GM19025 (cell line): ENCODE results near the gene SCGB2A2.

Experiments used
- ATAC-seq: cut with Tn5 transposase; IDR thresholded peaks from one replicate; pipeline ENCODE4 v1.9.1; 2021; ENCODE audit warnings: mild to moderate bottlenecking, low read depth, moderate library complexity; ENCODE audit not compliant: unreplicated experiment

The SCGB2A2 gene

DNA sequence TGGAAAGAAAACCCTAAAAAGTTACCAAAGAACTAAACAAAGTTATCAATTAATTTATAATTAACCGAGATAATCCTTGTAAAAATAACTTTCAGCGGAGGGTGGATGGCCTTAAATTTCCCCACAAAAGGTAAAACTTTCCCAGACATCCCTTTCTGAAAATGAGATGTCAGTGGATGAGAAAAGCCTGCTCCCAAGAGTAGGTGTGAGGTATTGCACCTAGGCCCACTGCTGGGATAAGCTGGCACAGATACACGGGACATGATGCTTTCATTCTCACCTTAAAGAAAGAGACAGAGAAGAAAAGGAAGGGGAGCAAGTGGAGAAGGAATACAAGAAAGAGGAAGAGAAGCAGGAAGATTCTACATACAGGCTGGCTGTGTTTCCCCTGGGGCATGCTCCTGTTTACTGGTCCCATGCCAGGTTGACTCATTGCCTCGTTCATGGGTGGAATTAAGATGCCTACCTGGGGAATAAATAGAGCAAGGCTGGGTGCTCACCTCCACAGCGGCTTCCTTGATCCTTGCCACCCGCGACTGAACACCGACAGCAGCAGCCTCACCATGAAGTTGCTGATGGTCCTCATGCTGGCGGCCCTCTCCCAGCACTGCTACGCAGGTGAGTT lies at the start of gene SCGB2A2:
Gene SCGB2A2, plus strand, starts transcription at position 505 of the 625 bp plus-strand sequence. Its CDS starts 59 bp downstream, at position 564.
- no peak for ATAC-seq

DNA sequence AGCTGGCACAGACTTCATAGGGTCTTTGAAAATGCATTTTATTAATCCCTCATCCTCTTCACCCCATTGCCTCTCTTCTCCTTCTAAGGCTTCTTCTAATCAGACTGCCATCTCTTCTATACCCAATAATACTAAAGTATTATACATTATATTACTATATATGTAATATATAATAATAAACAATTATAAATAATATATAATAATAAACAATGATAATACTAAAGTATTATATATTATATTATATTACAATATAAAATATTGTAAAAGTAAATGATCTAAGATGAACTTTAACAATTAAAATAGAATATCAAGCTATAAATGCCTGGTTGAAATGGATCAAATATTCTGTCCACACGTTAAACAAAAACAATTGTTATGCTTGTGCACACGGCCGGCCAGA lies 48.5 kb upstream of the SCGB2A2 start:
- no peak for ATAC-seq

DNA sequence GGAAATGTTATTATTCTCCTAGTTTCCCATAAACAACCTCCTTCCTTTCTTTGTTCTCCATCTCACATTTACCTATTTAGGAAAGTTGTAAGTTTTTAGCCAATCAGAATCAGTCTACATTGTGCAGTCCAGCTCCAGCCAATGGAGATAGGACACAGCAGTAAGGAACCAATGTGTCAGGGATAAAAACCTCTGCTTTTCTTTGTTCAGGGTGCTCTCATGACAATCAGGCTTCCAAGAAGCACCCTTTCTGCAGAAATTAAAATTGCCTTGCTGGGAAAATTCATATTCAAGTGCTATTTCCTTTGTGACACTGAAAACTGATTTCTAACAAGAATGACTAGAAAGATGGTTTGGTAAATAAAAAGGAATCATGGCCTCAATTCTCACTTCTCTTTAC lies 46.9 kb upstream of the SCGB2A2 start:
- no peak for ATAC-seq

DNA sequence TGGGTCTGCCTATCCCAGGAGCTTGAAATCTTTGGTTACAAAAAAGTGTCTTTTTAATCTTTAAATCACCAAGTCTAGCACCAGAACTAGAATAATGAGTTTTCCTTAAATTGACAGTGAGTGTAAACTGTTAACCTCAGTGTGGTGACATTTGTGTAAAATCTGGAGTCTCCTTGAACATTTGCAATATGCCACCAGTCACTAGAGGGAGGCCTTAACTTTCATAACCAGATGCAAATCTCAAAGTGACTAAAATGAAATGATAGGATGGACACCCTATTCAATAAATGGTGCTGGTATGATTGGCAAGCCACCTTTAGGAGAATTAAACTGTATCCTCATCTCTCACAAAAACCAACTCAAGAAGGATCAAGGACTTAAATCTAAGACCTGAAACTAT lies 36.2 kb upstream of the SCGB2A2 start:
- no peak for ATAC-seq

DNA sequence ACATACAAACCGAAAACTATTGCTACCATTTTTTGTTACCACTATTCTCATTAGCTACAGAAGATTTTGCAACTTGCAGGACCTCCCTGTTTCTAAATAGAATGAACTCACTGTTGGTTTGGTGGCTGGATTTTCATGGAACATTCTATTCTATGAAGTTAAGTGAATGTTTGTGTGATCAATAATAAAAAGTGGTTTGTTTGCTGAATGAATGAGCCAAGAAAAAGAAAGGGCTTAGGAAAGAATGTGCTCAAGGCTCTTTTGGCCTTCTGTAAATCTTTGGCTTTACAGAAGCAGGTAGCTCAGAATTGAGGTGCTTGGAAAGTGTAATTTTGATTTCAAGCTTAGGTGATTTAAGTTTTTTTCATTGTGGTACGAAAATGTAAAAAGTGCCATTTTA lies 33.8 kb upstream of the SCGB2A2 start:
- ATAC-seq, result no peak

DNA sequence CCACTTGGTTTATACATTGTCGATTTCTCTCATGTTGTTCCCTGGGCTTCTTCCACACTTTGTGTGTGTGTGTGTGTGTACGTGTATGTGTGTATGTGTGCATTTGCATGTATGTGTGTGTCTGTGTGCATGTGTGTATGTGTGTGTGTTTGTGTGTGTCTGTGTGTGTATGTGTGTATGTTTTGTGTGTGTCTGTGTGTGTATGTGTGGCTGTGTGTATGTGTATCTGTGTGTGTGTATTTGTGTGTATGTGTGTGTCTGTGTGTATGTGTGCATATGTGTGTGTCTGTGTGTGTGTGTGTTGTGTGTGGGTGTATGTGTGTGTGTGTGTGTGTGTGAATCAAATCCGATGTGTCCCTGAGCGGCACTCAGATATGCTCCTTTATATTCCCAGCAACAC lies 32.5 kb upstream of the SCGB2A2 start:
- no peak for ATAC-seq

DNA sequence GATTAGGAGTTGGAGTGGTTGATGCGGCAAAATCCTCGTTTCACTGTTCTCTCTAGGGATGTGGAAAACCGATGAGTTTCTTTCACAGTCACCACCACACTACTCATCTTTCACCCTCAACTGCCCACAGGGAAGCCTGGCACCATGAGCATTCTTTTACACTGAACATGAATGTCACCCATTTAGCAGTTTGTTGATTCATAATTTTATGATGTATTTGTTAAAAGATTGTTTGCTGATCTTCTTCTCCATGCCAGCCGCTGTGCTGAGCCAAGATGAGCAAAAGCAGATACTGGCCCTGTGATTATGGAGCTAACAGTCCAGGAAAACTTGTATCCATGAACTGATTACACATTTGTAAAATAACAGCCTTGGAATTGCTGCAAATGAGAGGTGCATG lies 31.8 kb upstream of the SCGB2A2 start:
- ATAC-seq, result no peak

DNA sequence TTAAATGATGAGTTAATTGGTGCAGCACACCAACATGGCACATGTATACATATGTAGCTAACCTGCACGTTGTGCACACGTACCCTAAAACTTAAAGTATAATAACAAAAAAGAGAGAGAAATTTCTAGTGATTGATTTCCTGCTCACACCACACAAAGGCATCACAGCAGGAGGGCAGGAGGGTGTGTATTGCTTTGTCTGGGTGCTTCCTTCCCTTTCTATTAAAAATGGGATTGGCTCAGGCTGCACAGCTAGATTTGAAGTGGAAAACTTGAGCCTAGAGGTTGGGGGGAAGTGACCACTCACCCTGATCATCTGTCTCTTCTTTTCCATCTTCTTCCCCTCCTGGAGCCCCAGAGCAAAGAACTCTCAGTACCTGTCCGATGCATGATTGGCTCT lies 28.9 kb upstream of the SCGB2A2 start:
- ATAC-seq, result no peak

DNA sequence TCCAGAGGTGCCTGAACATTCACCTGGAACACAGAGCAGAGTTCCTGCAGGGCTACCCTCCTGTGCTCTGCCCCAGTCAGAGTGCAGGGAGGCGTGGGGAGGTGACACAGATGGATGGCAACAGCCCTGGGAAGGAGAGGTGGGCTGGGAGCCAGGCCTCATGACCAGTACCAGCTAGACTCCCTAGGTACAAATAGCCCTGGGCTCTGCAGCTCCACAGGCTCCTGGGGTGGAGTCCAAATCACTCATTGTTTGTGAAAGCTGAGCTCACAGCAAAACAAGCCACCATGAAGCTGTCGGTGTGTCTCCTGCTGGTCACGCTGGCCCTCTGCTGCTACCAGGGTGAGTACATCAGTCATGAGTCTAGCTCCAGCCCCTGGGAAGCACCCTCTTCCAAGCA lies 27.9 kb upstream of the SCGB2A2 start, which contains the start of gene SCGB1D2:
Gene SCGB1D2, plus strand, starts transcription at position 219 of the 400 bp plus-strand sequence. Its CDS starts 69 bp downstream, at position 288.
- no peak for ATAC-seq

DNA sequence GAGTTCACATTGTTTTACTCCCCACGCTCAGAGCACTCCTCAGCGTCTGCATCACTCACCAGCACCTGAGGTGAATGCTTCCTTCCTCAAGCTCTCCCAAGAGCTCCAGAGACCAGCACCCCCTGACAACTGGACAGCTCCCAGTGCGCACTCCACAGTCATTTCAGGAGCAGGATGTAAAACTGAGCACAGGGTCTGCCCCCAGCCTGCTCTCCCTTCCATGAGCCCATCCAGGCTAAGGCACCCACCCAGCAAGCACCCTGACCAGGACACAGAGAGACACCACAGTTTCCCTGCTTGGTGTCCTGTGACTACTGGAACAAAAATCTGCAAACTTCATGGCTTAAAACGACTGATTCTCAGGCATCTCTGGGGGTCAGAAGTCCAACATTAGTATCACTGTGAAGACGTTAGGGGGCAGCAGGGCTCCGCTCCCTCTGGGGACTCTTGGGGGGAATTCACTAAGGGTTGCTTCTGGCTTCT lies 24.6 kb upstream of the SCGB2A2 start:
- ATAC-seq, result no peak

DNA sequence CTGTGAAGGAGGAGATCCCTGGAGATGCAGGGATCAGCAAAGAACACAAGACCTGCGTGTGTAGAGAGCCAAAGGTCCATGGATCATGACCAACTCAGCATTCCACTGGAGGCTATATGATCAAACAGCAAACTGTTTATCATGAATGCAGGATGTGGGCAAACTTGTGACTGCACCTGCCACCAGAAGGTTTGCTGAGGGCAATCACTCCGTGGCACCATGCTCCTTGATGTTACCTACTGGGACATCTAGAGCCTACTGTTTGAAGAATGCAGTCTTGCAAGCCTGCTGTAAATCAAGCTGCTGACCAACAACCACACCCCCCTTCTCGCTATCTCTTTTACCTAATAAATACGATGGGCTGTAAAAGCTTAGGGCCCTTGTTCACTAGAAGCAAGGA lies 18.3 kb upstream of the SCGB2A2 start:
- ATAC-seq, result no peak

DNA sequence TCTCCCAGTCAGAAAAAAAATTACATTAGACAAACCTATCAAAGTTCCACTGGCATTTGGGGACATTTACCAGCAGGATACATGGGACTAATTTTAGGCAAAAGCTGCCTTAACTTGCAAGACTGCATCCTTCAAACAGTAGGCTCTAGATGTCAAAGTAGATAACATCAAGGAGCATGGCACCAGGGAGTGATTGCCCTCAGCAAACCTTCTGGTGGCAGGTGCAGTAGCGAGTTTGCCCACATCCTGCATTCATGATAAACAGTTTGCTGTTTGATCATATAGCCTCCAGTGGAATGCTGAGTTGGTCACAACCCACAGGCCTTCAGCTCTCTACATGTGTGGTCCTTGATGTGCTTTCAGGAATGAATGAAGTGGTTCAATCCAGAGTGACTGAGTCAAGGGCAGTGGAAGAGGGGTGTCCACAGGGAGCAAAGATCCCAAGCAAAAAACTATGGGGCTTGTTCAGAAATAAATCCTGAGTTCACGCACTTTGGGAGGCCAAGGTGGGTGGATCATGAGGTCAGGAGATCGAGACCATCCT lies 15.9 kb upstream of the SCGB2A2 start:
- ATAC-seq, result no peak

DNA sequence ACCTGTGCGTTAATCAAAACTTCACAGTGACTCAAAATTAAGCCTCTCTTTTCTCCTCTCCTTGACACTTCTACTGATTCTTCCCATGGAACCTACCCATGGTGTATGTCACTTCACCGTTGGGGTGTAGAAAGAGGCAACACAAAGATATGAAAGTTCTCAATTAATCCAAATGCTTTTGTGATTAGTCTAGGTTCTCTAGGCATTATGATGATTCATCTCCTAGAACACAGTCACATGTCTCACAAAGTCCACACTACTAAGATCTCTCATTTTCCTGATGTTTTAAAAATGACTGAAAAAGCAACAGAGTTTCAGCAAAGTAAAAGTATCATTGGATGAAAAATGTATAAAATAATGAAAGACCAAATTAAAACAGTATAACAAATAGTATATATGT lies 13.7 kb upstream of the SCGB2A2 start:
- no peak for ATAC-seq

DNA sequence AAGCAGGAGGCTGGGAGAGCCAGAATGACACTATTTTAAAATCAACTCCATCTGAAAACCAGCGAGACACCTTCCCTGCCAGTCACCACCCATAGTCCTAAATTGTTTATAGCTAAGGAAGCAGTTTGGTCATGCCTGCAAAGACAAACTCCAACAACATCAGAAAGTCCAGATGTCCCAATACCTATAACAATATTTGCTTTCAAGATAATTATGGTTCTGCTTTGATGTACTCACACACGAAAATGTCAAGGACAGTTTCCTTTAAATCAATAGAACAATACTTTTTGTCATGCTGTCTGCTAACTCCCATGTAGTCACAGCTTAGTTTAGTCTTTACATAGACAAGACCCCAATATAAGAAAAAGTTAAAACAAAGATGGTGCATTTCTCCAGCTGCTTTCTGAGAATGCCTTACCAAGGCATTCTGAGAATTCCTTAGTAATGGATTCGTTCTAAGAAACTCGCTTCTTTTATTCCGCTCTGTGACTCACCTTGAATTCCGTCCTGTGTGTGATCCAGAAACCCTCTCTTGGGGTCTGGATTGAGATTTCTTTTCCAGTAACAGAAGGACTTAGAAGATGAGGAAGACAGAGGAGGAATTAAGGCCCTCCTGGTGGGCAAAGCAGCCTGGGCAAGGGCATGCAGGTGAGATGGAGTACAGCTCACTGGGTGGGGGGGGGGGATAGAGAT lies 9.6 kb upstream of the SCGB2A2 start:
- ATAC-seq, result no peak

DNA sequence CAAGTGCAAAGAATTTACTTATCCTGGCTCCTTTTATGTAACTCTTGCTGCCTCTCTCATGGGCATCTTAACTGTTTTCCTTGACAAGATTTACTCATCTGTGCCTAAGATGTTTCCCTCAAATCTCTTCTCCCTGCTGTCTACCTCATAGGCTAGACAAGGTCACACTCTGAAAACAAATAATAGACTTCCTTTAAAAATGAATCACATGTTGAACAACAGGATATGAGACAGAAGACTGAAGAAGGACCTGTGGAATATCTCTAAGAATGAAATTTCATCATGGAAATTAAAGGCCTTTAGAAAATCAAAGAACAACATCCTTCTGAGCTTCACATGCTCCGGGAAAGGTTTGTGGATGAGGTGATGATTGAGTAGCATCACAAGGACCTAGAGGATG lies 6.0 kb upstream of the SCGB2A2 start:
- ATAC-seq, result no peak

DNA sequence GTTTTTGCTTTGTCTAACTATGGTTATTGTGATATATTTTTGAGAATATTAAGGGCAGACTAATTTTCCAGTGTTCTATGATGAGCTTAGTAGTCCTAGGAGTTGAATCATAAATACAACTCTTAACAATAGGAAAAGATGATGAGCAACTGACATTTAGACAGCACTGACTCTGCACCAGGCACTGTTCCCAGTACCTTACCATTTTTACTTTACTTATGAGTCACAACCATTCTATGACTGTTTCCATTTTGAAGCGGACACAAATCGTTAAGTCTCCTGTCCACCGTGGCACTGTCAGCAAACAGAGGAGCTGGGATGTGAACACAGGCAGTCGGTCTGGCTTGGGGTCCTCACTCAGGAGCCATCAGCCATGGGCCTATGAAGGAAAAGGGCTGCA lies 3.4 kb upstream of the SCGB2A2 start:
- no peak for ATAC-seq

DNA sequence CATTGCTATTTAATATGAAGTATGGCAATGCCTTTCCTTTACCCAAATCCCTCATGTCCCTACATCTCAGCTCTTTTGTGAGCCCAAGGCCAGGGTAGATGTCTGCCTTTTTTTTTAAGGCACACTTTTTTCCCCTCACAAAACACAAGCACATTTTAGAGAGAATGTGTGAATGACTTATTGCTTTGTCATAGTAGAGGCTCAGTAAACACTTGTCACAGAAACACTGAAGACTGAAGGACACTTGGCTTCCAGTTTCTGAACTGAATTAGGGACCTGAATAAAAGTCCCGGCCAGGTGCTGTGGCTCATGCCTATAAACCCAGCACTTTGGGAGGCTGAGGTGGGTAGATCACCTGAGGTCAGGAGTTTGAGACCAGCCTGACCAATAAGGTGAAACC lies 2.9 kb upstream of the SCGB2A2 start:
- no peak for ATAC-seq

DNA sequence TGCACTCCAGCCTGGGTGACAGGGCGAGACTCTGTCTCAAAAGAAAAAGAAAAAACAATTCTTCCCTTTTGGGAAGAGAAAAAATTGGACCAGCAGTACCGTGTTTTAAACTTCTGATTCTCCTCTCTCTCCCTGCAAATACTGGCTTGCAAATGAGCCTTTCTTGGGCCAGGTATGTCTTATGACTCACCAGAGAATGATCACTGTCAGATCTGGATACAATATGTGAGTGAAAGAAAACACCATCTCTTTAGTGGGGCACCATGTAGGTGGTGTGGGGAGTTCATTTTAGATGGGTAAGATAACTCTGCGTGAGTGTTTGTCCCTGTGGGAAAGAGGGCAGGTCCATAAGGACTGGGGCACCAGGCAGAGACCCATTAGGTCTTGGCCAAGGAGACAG lies 2.4 kb upstream of the SCGB2A2 start:
- no peak for ATAC-seq

DNA sequence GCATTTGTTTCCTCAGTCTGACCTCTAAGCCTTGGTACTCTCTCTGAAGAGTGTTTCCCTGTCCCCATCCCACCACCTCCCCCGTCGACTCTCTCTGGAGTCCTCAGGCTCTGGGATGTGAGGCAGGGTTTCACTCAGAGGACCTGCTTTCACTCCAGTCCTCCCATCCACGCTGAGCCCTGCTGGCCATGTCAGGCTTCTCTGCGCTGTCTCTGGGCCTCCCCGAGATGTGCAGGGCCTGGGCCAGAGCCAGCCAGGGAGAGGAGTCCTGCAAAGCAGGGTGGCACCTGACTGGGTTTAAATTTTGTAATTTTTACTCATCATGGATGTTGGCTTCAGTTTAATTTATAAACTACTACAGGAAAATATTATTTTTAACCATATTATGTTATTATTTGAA lies 3.3 kb downstream of the SCGB2A2 start:
- ATAC-seq, result no peak

DNA sequence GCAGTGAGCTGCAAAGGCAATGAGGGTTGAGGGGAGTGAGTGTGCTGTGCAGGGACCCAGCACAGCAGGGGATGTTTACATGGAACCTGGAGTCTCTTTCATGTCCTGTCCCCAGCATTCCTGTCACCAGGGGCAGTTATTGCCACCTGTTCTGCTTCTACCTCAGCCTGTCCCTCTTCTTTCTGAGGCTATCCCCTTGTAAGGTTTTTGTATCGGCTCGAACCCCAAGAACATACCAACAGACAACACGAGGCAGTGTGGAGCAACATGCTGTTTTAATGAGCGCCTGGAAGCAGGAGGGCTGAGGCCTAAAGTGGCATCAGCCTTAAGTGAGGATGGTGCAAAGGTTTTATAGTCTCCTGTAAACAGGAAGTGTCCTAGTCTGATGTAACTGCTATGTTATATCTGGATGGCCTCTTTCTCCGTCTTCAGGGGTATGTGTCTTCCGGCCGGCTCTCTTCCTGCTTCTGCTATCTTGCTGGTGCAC lies 3.9 kb downstream of the SCGB2A2 start:
- no peak for ATAC-seq

DNA sequence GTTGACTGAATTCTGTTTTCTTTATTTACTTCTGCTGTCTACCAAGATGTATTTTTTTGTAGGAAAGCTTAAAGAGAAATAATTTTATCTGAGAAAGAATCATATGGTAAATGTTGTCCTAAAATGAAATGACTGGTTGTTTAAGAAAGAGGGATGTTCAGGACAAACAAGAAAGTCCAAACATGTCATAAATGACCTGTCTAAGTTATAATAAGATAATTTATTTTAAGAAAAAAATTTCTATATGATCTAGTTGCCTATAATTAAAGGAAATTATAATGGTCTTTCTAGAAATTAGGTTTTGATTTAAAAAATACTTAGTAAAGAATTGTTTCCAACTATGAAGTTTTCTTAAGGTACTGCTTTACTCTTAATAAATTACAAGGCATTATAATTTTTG lies 10.5 kb downstream of the SCGB2A2 start:
- ATAC-seq, result no peak

DNA sequence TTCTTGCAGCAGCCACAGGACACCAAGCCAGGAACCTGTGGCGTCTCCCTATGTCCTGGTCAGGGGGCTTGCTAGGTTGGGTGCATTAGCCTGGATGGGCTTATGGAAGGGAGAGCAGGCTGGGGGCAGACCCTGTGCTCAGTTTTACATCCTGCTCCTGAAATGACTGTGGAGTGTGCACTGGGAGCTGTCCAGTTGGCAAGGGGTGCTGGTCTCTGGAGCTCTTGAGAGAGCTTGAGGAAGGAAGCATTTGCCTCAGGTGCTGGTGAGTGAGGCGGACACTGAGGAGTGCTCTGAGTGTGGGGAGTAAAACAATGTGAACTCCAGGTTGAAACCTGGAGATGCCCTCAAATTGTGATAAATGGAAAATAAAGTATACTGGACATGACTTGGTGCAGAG lies 25.5 kb downstream of the SCGB2A2 start:
- ATAC-seq, result no peak
